Neural cell (in vitro differentiated cells): ENCODE results near the gene AP3S2. TPM values are rescaled to one million over a fixed set of nuclear protein-coding genes. Genes with fewer than 3 reads are reported as not detected.
"Not testable (repeated sequence)": the region's sequence is repeated elsewhere in the genome, so short reads cannot be mapped to it uniquely, and the experiment has no call there.

Experiments used
- H2AFZ ChIP-seq: fragments of 200-600, 300-800 bp; sonication (generic), shearing (Covaris generic); 2 replicates; pipeline ENCODE4 v1.6.0; 2014; ENCODE audit warnings: low read depth, mild to moderate bottlenecking, antibody characterized with exemption, low read length, moderate library complexity
- H3F3A ChIP-seq: fragments of 200-600 bp; shearing (Covaris generic); 2 replicates; pipeline ENCODE4 v1.6.1; 2016; ENCODE audit warnings: mild to moderate bottlenecking, moderate library complexity, mixed read lengths, antibody characterized with exemption, low read length; ENCODE audit not compliant: insufficient read depth, poor library complexity, severe bottlenecking
- H3K27ac ChIP-seq: fragments of 200-600, 300-800 bp; sonication (generic), shearing (Covaris generic); 2 replicates; pipeline ENCODE4 v1.5.1; 2014; ENCODE audit warnings: mild to moderate bottlenecking, low read length, moderate library complexity
- H3K27me3 ChIP-seq: fragments of 300-800, 200-600 bp; sonication (generic), shearing (Covaris generic); 2 replicates; pipeline ENCODE4 v1.6.0; 2014; ENCODE audit warnings: mild to moderate bottlenecking, low read depth, low read length, moderate library complexity; ENCODE audit not compliant: insufficient read depth
- H3K36me3 ChIP-seq: fragments of 300-800, 200-600 bp; sonication (generic), shearing (Covaris generic); 2 replicates; pipeline ENCODE4 v1.5.1; 2014; ENCODE audit warnings: mild to moderate bottlenecking, antibody characterized with exemption, low read length, moderate library complexity; ENCODE audit not compliant: insufficient read depth
- H3K4me2 ChIP-seq: fragments of 300-800, 200-600 bp; sonication (generic), shearing (Covaris generic); 2 replicates; pipeline ENCODE4 v1.6.0; 2014; ENCODE audit warnings: mild to moderate bottlenecking, low read length
- H3K4me3 ChIP-seq: fragments of 300-800, 200-600 bp; sonication (generic), shearing (Covaris generic); 2 replicates; pipeline ENCODE4 v1.5.1; 2014; ENCODE audit warnings: mild to moderate bottlenecking, low read length, moderate library complexity
- H3K79me2 ChIP-seq: fragments of 200-600 bp; shearing (Covaris generic); replicated peaks from 2 replicates; pipeline ENCODE4 v1.6.0; 2014; ENCODE audit warnings: mild to moderate bottlenecking, low read length, moderate library complexity; ENCODE audit not compliant: insufficient read depth
- H3K9ac ChIP-seq: fragments of 300-800, 200-600 bp; sonication (generic), shearing (Covaris generic); 2 replicates; pipeline ENCODE4 v1.6.1; 2016; ENCODE audit warnings: mild to moderate bottlenecking, low read length, mixed read lengths
- H3K9me2 ChIP-seq: fragments of 200-600 bp; shearing (Covaris generic); 2 replicates; pipeline ENCODE4 v1.6.1; 2016; ENCODE audit warnings: mild to moderate bottlenecking, low read length, mixed read lengths; ENCODE audit not compliant: insufficient read depth
- H3K9me3 ChIP-seq: fragments of 200-600, 300-800 bp; sonication (generic), shearing (Covaris generic); 2 replicates; pipeline ENCODE4 v1.6.1; 2016; ENCODE audit warnings: mild to moderate bottlenecking, mixed run types, low read length, moderate library complexity, mixed read lengths
- H4K20me1 ChIP-seq: fragments of 200-600 bp; shearing (Covaris generic); 2 replicates; pipeline ENCODE4 v1.6.1; 2016; ENCODE audit warnings: mild to moderate bottlenecking, mixed run types; ENCODE audit not compliant: insufficient read depth
- CTCF ChIP-seq: fragments of 450-650 bp; IDR thresholded peaks from 2 replicates; pipeline ENCODE4 v1.5.1; 2014; ENCODE audit warnings: antibody characterized with exemption, mild to moderate bottlenecking, moderate library complexity; ENCODE audit not compliant: poor library complexity, severe bottlenecking
- EP300 ChIP-seq: fragments of 450-650 bp; conservative IDR thresholded peaks from 2 replicates; pipeline ENCODE4 v1.6.1; 2014; ENCODE audit warnings: antibody characterized with exemption, mild to moderate bottlenecking, moderate library complexity; ENCODE audit not compliant: poor library complexity, severe bottlenecking
- EZH2 ChIP-seq: fragments of 200-600, 300-800 bp; shearing (Covaris generic), sonication (generic); IDR thresholded peaks from 2 replicates; pipeline ENCODE4 v1.6.1; 2014; ENCODE audit warnings: antibody characterized with exemption, low read length, borderline replicate concordance, mild to moderate bottlenecking; ENCODE audit not compliant: insufficient read depth, poor library complexity, severe bottlenecking
- MXI1 ChIP-seq: fragments of 450-650 bp; conservative IDR thresholded peaks from 2 replicates; pipeline ENCODE4 v1.6.1; 2014; ENCODE audit warnings: antibody characterized with exemption, mild to moderate bottlenecking; ENCODE audit not compliant: poor library complexity, severe bottlenecking
- POLR2AphosphoS5 ChIP-seq: IDR thresholded peaks from 2 replicates; pipeline ENCODE4 v1.6.1; 2012
- RAD21 ChIP-seq: fragments of 450-650 bp; conservative IDR thresholded peaks from 2 replicates; pipeline ENCODE4 v1.6.1; 2014; ENCODE audit warnings: antibody characterized with exemption, mild to moderate bottlenecking, moderate library complexity
- REST ChIP-seq: IDR thresholded peaks from 2 replicates; pipeline ENCODE4 v1.6.1; 2012; ENCODE audit warnings: borderline replicate concordance
- SMC3 ChIP-seq: fragments of 450-650 bp; conservative IDR thresholded peaks from 2 replicates; pipeline ENCODE4 v1.6.1; 2014; ENCODE audit warnings: antibody characterized with exemption, mild to moderate bottlenecking, moderate library complexity; ENCODE audit not compliant: poor library complexity
- TAF1 ChIP-seq: IDR thresholded peaks from 2 replicates; pipeline ENCODE4 v1.6.1; 2012; ENCODE audit warnings: low read depth
- polyA plus RNA-seq: library from polyadenylated mRNA; depleted of rRNA; stranded (reverse); fragments of >200 nt; gene quantifications from 2 replicates; pipeline ENCODE4 v1.2.3, GENCODE V29; 2014

The AP3S2 gene
- polyA plus RNA-seq, 1 donor from 2014 or later, result 47.6 TPM

GRCh38 chr15:89836267-89837133, 57.3 kb downstream of the AP3S2 start:
- H3K36me3 ChIP-seq, result no peaks in the 10 kb centered on the region
- H3K4me3 ChIP-seq, result no peak overlapping the region
- no peaks in the 10 kb centered on the region for H3K9me3 ChIP-seq
- no peak overlapping the region for H3K27ac ChIP-seq
- no peaks in the 10 kb centered on the region for H3K9me2 ChIP-seq
- H3F3A ChIP-seq, result no peaks in the 10 kb centered on the region
- H4K20me1 ChIP-seq, result no peaks in the 10 kb centered on the region
- no peaks in the 10 kb centered on the region for H3K27me3 ChIP-seq
- no peak overlapping the region for H3K9ac ChIP-seq
- no peaks in the 10 kb centered on the region for H3K79me2 ChIP-seq
- no peak for TF ChIP-seq EZH2
- TF ChIP-seq CTCF, result no peak
- TF ChIP-seq SMC3, result no peak
- no peak overlapping the region for H3K4me2 ChIP-seq
- H2AFZ ChIP-seq, result no peak overlapping the region

GRCh38 chr15:89835176-89835564, 58.6 kb downstream of the AP3S2 start:
- no peaks in the 10 kb centered on the region for H3K27me3 ChIP-seq
- no peaks in the 10 kb centered on the region for H3K9me3 ChIP-seq
- no peaks in the 10 kb centered on the region for H3K9me2 ChIP-seq
- H3K27ac ChIP-seq, result no peak overlapping the region
- no peaks in the 10 kb centered on the region for H4K20me1 ChIP-seq
- no peak overlapping the region for H3K4me3 ChIP-seq
- H3K36me3 ChIP-seq, result no peaks in the 10 kb centered on the region
- H3K79me2 ChIP-seq, result no peaks in the 10 kb centered on the region
- no peaks in the 10 kb centered on the region for H3F3A ChIP-seq
- no peak overlapping the region for H3K9ac ChIP-seq
- TF ChIP-seq CTCF (no peak), TAF1 (no peak), EP300 (no peak), SMC3 (no peak), RAD21 (no peak), POLR2AphosphoS5 (no peak), REST (no peak), MXI1 (no peak), EZH2 (no peak)
- no peak overlapping the region for H2AFZ ChIP-seq
- H3K4me2 ChIP-seq, result no peak overlapping the region

GRCh38 chr15:89834465-89835175, 59.2 kb downstream of the AP3S2 start:
- H2AFZ ChIP-seq, H3K9ac ChIP-seq, H3K79me2 ChIP-seq: not testable (repeated sequence)

More at GRCh38 chr15:89834465-89835175, 59.2 kb downstream of the AP3S2 start:
- not testable (repeated sequence) for H3K9me2 ChIP-seq, H3K27ac ChIP-seq, H4K20me1 ChIP-seq, H3K4me3 ChIP-seq, H3K4me2 ChIP-seq, H3K36me3 ChIP-seq, H3K27me3 ChIP-seq, H3F3A ChIP-seq, H3K9me3 ChIP-seq
